Lower leg skin (tissue), 4 donors: ENCODE measurements around the gene ZNF285. TPM values are rescaled to one million over a fixed set of nuclear protein-coding genes. Genes with fewer than 3 reads are reported as not detected.

Experiments used
- DNase-seq, 2 donors: peaks; one replicate each; pipeline ENCODE4 v3.0.0-alpha.2; 2019; ENCODE audit warnings: low spot score in 2 of 2
- H3K4me3 ChIP-seq: fragments of 200-600 bp; sonication (generic); 2 replicates; pipeline ENCODE4 v1.5.1; 2017; ENCODE audit warnings: mild to moderate bottlenecking, low read depth; ENCODE audit not compliant: poor library complexity, severe bottlenecking
- POLR2A ChIP-seq, 2 donors: fragments of 450-650 bp; IDR thresholded peaks; one replicate each; pipeline ENCODE4 v1.6.1; 2016 to 2017; ENCODE audit warnings: antibody characterized with exemption in 2 of 2, mild to moderate bottlenecking in 1 of 2, moderate library complexity in 1 of 2
- WGBS, 2 donors: methylation state at CpG; one replicate each; pipeline ENCODE4 v1.1.5; 2018; 5-methylcytosine and 5-hydroxymethylcytosine counted together
- intact Hi-C: fragments of 100-400 bp; cut with DNase I; formaldehyde crosslinking; loops from one replicate; pipeline ENCODE4 v1.15.0; 2023; ENCODE audit warnings: low total_unique reads
- total RNA-seq, 4 donors: library from RNA; depleted of rRNA; stranded (reverse); fragments of >200 nt; gene quantifications; one replicate each; pipeline ENCODE4 v1.1.0, GENCODE V29; 2016
- TF ChIP-seq, protein P1 (sequence below), 3 donors: fragments of 450-650 bp; IDR thresholded peaks; one replicate each; pipeline ENCODE4 v1.5.1; 2016; ENCODE audit warnings: antibody characterized with exemption in 3 of 3, mild to moderate bottlenecking in 3 of 3, moderate library complexity in 2 of 3

ZNF285 gene
- total RNA-seq, 4 donors from 2014 or later, result 0.04 to 2.8 (median 1.3) TPM

DNA sequence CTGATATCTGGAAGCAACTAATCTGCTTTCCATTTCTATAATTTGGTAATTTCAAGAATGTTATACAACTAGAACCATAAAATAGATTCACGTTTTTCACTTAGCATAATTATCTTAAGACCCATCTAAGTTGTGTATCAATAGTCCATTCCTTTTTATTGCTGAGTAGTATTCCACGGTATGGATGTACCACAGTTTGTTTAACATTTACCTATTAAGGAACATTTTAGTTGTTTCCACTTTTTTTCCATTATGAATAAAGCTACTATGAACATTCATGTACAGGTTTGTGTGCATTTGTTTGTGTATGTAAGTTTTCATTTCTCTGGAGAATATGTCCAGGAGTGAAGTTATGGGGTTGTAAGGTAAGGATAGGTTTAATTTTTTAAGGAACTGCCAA lies 26.6 kb downstream of the ZNF285 start:
- 50% methylated on average over 2 of the region's 2 CpGs for WGBS, 2 donors
- no peak overlapping the region for H3K4me3 ChIP-seq
- TF ChIP-seq POLR2A (IDR thresholded peaks at IDR 0.05), result no peak
- TF ChIP-seq, protein P1, sequence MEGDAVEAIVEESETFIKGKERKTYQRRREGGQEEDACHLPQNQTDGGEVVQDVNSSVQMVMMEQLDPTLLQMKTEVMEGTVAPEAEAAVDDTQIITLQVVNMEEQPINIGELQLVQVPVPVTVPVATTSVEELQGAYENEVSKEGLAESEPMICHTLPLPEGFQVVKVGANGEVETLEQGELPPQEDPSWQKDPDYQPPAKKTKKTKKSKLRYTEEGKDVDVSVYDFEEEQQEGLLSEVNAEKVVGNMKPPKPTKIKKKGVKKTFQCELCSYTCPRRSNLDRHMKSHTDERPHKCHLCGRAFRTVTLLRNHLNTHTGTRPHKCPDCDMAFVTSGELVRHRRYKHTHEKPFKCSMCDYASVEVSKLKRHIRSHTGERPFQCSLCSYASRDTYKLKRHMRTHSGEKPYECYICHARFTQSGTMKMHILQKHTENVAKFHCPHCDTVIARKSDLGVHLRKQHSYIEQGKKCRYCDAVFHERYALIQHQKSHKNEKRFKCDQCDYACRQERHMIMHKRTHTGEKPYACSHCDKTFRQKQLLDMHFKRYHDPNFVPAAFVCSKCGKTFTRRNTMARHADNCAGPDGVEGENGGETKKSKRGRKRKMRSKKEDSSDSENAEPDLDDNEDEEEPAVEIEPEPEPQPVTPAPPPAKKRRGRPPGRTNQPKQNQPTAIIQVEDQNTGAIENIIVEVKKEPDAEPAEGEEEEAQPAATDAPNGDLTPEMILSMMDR (IDR thresholded peaks at IDR 0.05), result no peak
- intact Hi-C loops, result no loop called here
- DNase-seq, result no peak

GRCh38 chr19:44371815-44372480 lies 29.5 kb downstream of the ZNF285 start:
- no peak for DNase-seq

GRCh38 chr19:44367024-44367423 lies 34.4 kb downstream of the ZNF285 start:
- no peak for DNase-seq
- TF ChIP-seq, protein P1 (IDR thresholded peaks at IDR 0.05), result no peak
- TF ChIP-seq POLR2A (IDR thresholded peaks at IDR 0.05), result no peak
- intact Hi-C loops, result no loop called here
- H3K4me3 ChIP-seq, result no peak overlapping the region
- 63 to 78% methylated on average over 17 of the region's 17 CpGs for WGBS, 2 donors

More at GRCh38 chr19:44371815-44372480, 29.5 kb downstream of the ZNF285 start:
- intact Hi-C loops, result no loop called here
- WGBS, 2 donors, result 69% methylated on average over 20 of the region's 20 CpGs
- H3K4me3 ChIP-seq, result no peak overlapping the region
- TF ChIP-seq POLR2A (IDR thresholded peaks at IDR 0.05), result no peak
- TF ChIP-seq, protein P1 (IDR thresholded peaks at IDR 0.05), result no peak

- DNase-seq, result peak; percentile 88 to 94
- WGBS, 2 donors, result 1 to 3% methylated on average over 31 to 37 of the region's 38 CpGs
- no peak for TF ChIP-seq POLR2A (IDR thresholded peaks at IDR 0.05)
- intact Hi-C loops, result no loop called here
- peak within 1 kb of the TSS; percentile 28 for H3K4me3 ChIP-seq
Measured at GRCh38 chr19:44356383-44357111, 44.9 kb downstream of the ZNF285 start, which contains the start of gene ZNF112. Gene ZNF112, minus strand, starts transcription at chr19:44356680. Its CDS starts 16,141 bp downstream, at chr19:44340539.

GRCh38 chr19:44346556-44346955 lies 54.9 kb downstream of the ZNF285 start:
- TF ChIP-seq, protein P1 (IDR thresholded peaks at IDR 0.05), result no peak
- no peak for TF ChIP-seq POLR2A (IDR thresholded peaks at IDR 0.05)
- no peak overlapping the region for H3K4me3 ChIP-seq
- WGBS, 2 donors, result 83 to 86% methylated on average over 4 of the region's 4 CpGs
- intact Hi-C loops, result no loop called here
- no peak for DNase-seq

GRCh38 chr19:44345959-44346358 lies 55.4 kb downstream of the ZNF285 start:
- 84% methylated on average over 4 of the region's 4 CpGs for WGBS, 2 donors
- DNase-seq, result no peak
- intact Hi-C loops, result no loop called here
- H3K4me3 ChIP-seq, result no peak overlapping the region
- TF ChIP-seq, protein P1 (IDR thresholded peaks at IDR 0.05), result no peak
- no peak for TF ChIP-seq POLR2A (IDR thresholded peaks at IDR 0.05)
